Activated CD4-positive, alpha-beta T cell treated with anti-CD3 and anti-CD28 coated beads, Interleukin-2, amount 10 ng/mL, durations not matched to agents 7 days and 5 days (primary cell): ENCODE measurements around the gene CASK. TPM values are rescaled to one million over a fixed set of nuclear protein-coding genes. Genes with fewer than 3 reads are reported as not detected.

Experiments used
- CTCF ChIA-PET: fragments of 350-600 bp; sonication (Branson Sonifier 250); formaldehyde crosslinking; loops from one replicate; lab custom pipeline; 2021; ENCODE audit warnings: antibody characterized with exemption; lab: Charles Lee
- POLR2A ChIA-PET: fragments of 350-600 bp; sonication (Branson Sonifier 250); formaldehyde crosslinking; loops from one replicate; lab custom pipeline; 2021; ENCODE audit warnings: antibody characterized with exemption; lab: Charles Lee
- DNase-seq: peaks from one replicate; pipeline ENCODE4 v3.0.0-alpha.2; 2020
- H3K27ac Mint-ChIP-seq: one replicate; pipeline ENCODE4 v1.8.0; 2021; ENCODE audit warnings: mild to moderate bottlenecking, moderate library complexity, mixed read lengths
- H3K27me3 Mint-ChIP-seq: one replicate; pipeline ENCODE4 v1.8.0; 2021; ENCODE audit warnings: mixed read lengths
- H3K36me3 Mint-ChIP-seq: one replicate; pipeline ENCODE4 v1.8.0; 2021; ENCODE audit warnings: low read depth, mixed read lengths
- H3K4me1 Mint-ChIP-seq: one replicate; pipeline ENCODE4 v1.8.0; 2021; ENCODE audit warnings: mixed read lengths
- H3K4me3 Mint-ChIP-seq: one replicate; pipeline ENCODE4 v1.8.0; 2021; ENCODE audit warnings: mild to moderate bottlenecking, moderate library complexity, mixed read lengths
- H3K9me3 Mint-ChIP-seq: one replicate; pipeline ENCODE4 v1.8.0; 2021; ENCODE audit warnings: mixed read lengths
- total RNA-seq, 2 experiments: library from RNA; stranded (reverse); gene quantifications; one replicate each; pipeline ENCODE4 v1.2.3, GENCODE V29; 2021

CASK gene
- total RNA-seq, 2 experiments from 2014 or later = 30.8 to 32.4 TPM

GRCh38 chrX:41858161-41858775 lies 65.1 kb downstream of the CASK start:
- ChIA-PET CTCF (no interaction called here), POLR2A (no interaction called here)
- Mint-ChIP-seq H3K36me3 (peaks cover 4% of the 10 kb centered on the region), H3K4me3 (no peak overlapping the region), H3K27ac (no peak overlapping the region), H3K27me3 (no peaks in the 10 kb centered on the region), H3K4me1 (peaks cover 9% of the 10 kb centered on the region), H3K9me3 (peaks cover 2% of the 10 kb centered on the region)
- no peak for DNase-seq

GRCh38 chrX:41857670-41858069 lies 65.7 kb downstream of the CASK start:
- Mint-ChIP-seq H3K27me3 (no peaks in the 10 kb centered on the region), H3K9me3 (peaks cover 2% of the 10 kb centered on the region), H3K4me1 (peaks cover 3% of the 10 kb centered on the region), H3K36me3 (peaks cover 6% of the 10 kb centered on the region), H3K4me3 (no peak overlapping the region), H3K27ac (no peak overlapping the region)
- ChIA-PET POLR2A (no interaction called here), CTCF (no interaction called here)
- no peak for DNase-seq

GRCh38 chrX:41846714-41847113 lies 76.6 kb downstream of the CASK start:
- H3K4me1 Mint-ChIP-seq = no peaks in the 10 kb centered on the region
- no peak overlapping the region for H3K4me3 Mint-ChIP-seq
- CTCF ChIA-PET = no interaction called here
- H3K27me3 Mint-ChIP-seq = no peaks in the 10 kb centered on the region
- H3K36me3 Mint-ChIP-seq = peaks cover 59% of the 10 kb centered on the region
- peaks cover 32% of the 10 kb centered on the region for H3K9me3 Mint-ChIP-seq
- H3K27ac Mint-ChIP-seq = no peak overlapping the region
- POLR2A ChIA-PET = no interaction called here
- DNase-seq = no peak

GRCh38 chrX:41837270-41837944 lies 85.9 kb downstream of the CASK start:
- Mint-ChIP-seq H3K27ac (no peak overlapping the region), H3K9me3 (no peaks in the 10 kb centered on the region), H3K4me1 (peaks cover 6% of the 10 kb centered on the region), H3K36me3 (peaks cover 20% of the 10 kb centered on the region), H3K4me3 (no peak overlapping the region), H3K27me3 (no peaks in the 10 kb centered on the region)
- ChIA-PET CTCF (no interaction called here), POLR2A (no interaction called here)
- DNase-seq = no peak

- no peak for DNase-seq
- no peaks in the 10 kb centered on the region for H3K9me3 Mint-ChIP-seq
- POLR2A ChIA-PET = no interaction called here
- peaks cover 3% of the 10 kb centered on the region for H3K4me1 Mint-ChIP-seq
- no peak overlapping the region for H3K27ac Mint-ChIP-seq
- H3K4me3 Mint-ChIP-seq = no peak overlapping the region
- CTCF ChIA-PET = no interaction called here
- no peaks in the 10 kb centered on the region for H3K27me3 Mint-ChIP-seq
- H3K36me3 Mint-ChIP-seq = peaks cover 14% of the 10 kb centered on the region
Measured at GRCh38 chrX:41828826-41829225, 94.5 kb downstream of the CASK start.

GRCh38 chrX:41827886-41828285 lies 95.5 kb downstream of the CASK start:
- Mint-ChIP-seq H3K4me3 (no peak overlapping the region), H3K9me3 (peaks cover 4% of the 10 kb centered on the region), H3K4me1 (peaks cover 3% of the 10 kb centered on the region), H3K36me3 (peaks cover 12% of the 10 kb centered on the region), H3K27ac (no peak overlapping the region), H3K27me3 (no peaks in the 10 kb centered on the region)
- CTCF ChIA-PET = no interaction called here
- POLR2A ChIA-PET = no interaction called here
- DNase-seq = no peak

GRCh38 chrX:41825796-41826195 lies 97.6 kb downstream of the CASK start:
- POLR2A ChIA-PET = no interaction called here
- Mint-ChIP-seq H3K4me1 (no peaks in the 10 kb centered on the region), H3K9me3 (peaks cover 4% of the 10 kb centered on the region), H3K4me3 (no peak overlapping the region), H3K36me3 (peaks cover 6% of the 10 kb centered on the region), H3K27ac (no peak overlapping the region), H3K27me3 (no peaks in the 10 kb centered on the region)
- no peak for DNase-seq
- CTCF ChIA-PET = no interaction called here

GRCh38 chrX:41824551-41824950 lies 98.8 kb downstream of the CASK start:
- Mint-ChIP-seq H3K4me3 (no peak overlapping the region), H3K27ac (no peak overlapping the region), H3K4me1 (no peaks in the 10 kb centered on the region), H3K36me3 (peaks cover 5% of the 10 kb centered on the region), H3K9me3 (peaks cover 4% of the 10 kb centered on the region), H3K27me3 (no peaks in the 10 kb centered on the region)
- no peak for DNase-seq
- CTCF ChIA-PET = no interaction called here
- POLR2A ChIA-PET = no interaction called here

- H3K27ac Mint-ChIP-seq = no peak overlapping the region
- H3K4me1 Mint-ChIP-seq = no peaks in the 10 kb centered on the region
- POLR2A ChIA-PET = no interaction called here
- no peak for DNase-seq
- H3K9me3 Mint-ChIP-seq = peaks cover 4% of the 10 kb centered on the region
- CTCF ChIA-PET = no interaction called here
- H3K4me3 Mint-ChIP-seq = no peak overlapping the region
- no peaks in the 10 kb centered on the region for H3K27me3 Mint-ChIP-seq
- peaks cover 5% of the 10 kb centered on the region for H3K36me3 Mint-ChIP-seq
Measured at GRCh38 chrX:41823402-41823801, 100.0 kb downstream of the CASK start.

GRCh38 chrX:41822892-41823291 lies 100.5 kb downstream of the CASK start:
- Mint-ChIP-seq H3K36me3 (peaks cover 5% of the 10 kb centered on the region), H3K27me3 (no peaks in the 10 kb centered on the region), H3K27ac (peak overlapping the region; percentile 36), H3K4me3 (no peak overlapping the region), H3K4me1 (no peaks in the 10 kb centered on the region), H3K9me3 (peaks cover 4% of the 10 kb centered on the region)
- CTCF ChIA-PET = no interaction called here
- POLR2A ChIA-PET = no interaction called here
- no peak for DNase-seq

GRCh38 chrX:41808047-41808446 lies 115.3 kb downstream of the CASK start:
- Mint-ChIP-seq H3K4me1 (peaks cover 4% of the 10 kb centered on the region), H3K27me3 (no peaks in the 10 kb centered on the region), H3K36me3 (peaks cover 10% of the 10 kb centered on the region), H3K27ac (no peak overlapping the region), H3K9me3 (peaks cover 8% of the 10 kb centered on the region), H3K4me3 (no peak overlapping the region)
- ChIA-PET CTCF (no interaction called here), POLR2A (no interaction called here)
- DNase-seq = no peak

- POLR2A ChIA-PET = no interaction called here
- Mint-ChIP-seq H3K4me1 (peaks cover 8% of the 10 kb centered on the region), H3K27me3 (no peaks in the 10 kb centered on the region), H3K4me3 (no peak overlapping the region), H3K36me3 (peaks cover 16% of the 10 kb centered on the region), H3K9me3 (peaks cover 6% of the 10 kb centered on the region), H3K27ac (no peak overlapping the region)
- CTCF ChIA-PET = no interaction called here
- DNase-seq = no peak
Measured at GRCh38 chrX:41802958-41803357, 120.4 kb downstream of the CASK start.

- Mint-ChIP-seq H3K4me3 (no peak overlapping the region), H3K4me1 (peaks cover 20% of the 10 kb centered on the region), H3K27me3 (no peaks in the 10 kb centered on the region), H3K36me3 (peaks cover 16% of the 10 kb centered on the region), H3K27ac (no peak overlapping the region), H3K9me3 (peaks cover 6% of the 10 kb centered on the region)
- ChIA-PET POLR2A (interaction anchor here (0.6 kb wide), 1 partner anchor 754 kb away, joined by 3 read pairs; no protein-coding TSS in a partner anchor), CTCF (interaction anchor here (0.6 to 1.0 kb wide), 2 partner anchors 9 to 1756 kb away, joined by 3 read pairs; no protein-coding TSS in a partner anchor)
- no peak for DNase-seq
Measured at GRCh38 chrX:41799661-41800060, 123.7 kb downstream of the CASK start.
